ENCODE results near the gene EHD2.
"Not testable (repeated sequence)": the region's sequence is repeated elsewhere in the genome, so short reads cannot be mapped to it uniquely, and the experiment has no call there.

Gene EHD2

GRCh38 chr19:47691782-47692181 lies 21.4 kb upstream of the EHD2 start:
- DNase-seq: no peak

GRCh38 chr19:47693489-47693888 lies 19.7 kb upstream of the EHD2 start:
- no peak for DNase-seq

GRCh38 chr19:47693903-47694302 lies 19.3 kb upstream of the EHD2 start:
- no peak for DNase-seq

- DNase-seq: no peak
Measured at GRCh38 chr19:47694466-47695273, 18.6 kb upstream of the EHD2 start.

- no peak for DNase-seq
Measured at GRCh38 chr19:47695533-47696262, 17.5 kb upstream of the EHD2 start.

GRCh38 chr19:47696635-47697034 lies 16.6 kb upstream of the EHD2 start:
- no peak for DNase-seq

- peak; percentile 60 for DNase-seq
Measured at GRCh38 chr19:47697863-47698609, 15.2 kb upstream of the EHD2 start.

- DNase-seq: no peak
Measured at GRCh38 chr19:47698631-47699359, 14.4 kb upstream of the EHD2 start.

- DNase-seq: peak; percentile 52
Measured at GRCh38 chr19:47699360-47699917, 13.8 kb upstream of the EHD2 start.

- no peak for DNase-seq
Measured at GRCh38 chr19:47700934-47701716, 12.1 kb upstream of the EHD2 start.

- DNase-seq: no peak
Measured at GRCh38 chr19:47701717-47702552, 11.3 kb upstream of the EHD2 start.

GRCh38 chr19:47702671-47703070 lies 10.6 kb upstream of the EHD2 start:
- no peak for DNase-seq

GRCh38 chr19:47703301-47703700 lies 9.9 kb upstream of the EHD2 start:
- no peak for DNase-seq

- DNase-seq: no peak
Measured at GRCh38 chr19:47704024-47704423, 9.2 kb upstream of the EHD2 start.

- DNase-seq: no peak
Measured at GRCh38 chr19:47704656-47705055, 8.6 kb upstream of the EHD2 start.

GRCh38 chr19:47707135-47707925 lies 5.9 kb upstream of the EHD2 start:
- peak; percentile 75 for DNase-seq

GRCh38 chr19:47711652-47712242 lies 1.5 kb upstream of the EHD2 start:
- no peak for DNase-seq

GRCh38 chr19:47714339-47714738 lies 1.1 kb downstream of the EHD2 start:
- no peak for DNase-seq

GRCh38 chr19:47714855-47715254 lies 1.6 kb downstream of the EHD2 start:
- not testable (repeated sequence) for DNase-seq
